ENCODE results near the gene SGIP1.

DNA sequence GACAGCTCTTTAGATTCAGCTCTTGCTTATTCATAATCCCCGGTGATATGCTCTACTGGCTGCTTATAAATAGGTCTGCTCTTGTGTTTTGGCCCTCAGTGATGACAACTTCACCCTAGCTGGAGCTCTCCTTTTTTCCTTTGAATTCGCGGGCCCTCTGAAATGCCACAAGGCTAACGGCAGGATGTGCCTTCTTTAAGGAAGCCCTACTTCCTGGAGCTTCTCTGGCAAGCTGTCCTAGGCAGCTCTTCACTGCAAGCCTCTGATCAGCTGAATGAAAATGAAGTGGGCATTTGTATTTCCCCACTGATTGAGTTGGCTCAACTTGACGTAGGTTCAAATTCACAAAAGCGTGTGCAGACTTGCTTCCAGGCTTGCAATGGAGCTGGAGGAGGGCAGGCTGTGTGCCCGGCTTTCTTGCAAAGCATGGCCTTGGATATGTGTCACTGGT lies 22.2 kb downstream of the SGIP1 start:
- TF ChIP-seq, protein P1, sequence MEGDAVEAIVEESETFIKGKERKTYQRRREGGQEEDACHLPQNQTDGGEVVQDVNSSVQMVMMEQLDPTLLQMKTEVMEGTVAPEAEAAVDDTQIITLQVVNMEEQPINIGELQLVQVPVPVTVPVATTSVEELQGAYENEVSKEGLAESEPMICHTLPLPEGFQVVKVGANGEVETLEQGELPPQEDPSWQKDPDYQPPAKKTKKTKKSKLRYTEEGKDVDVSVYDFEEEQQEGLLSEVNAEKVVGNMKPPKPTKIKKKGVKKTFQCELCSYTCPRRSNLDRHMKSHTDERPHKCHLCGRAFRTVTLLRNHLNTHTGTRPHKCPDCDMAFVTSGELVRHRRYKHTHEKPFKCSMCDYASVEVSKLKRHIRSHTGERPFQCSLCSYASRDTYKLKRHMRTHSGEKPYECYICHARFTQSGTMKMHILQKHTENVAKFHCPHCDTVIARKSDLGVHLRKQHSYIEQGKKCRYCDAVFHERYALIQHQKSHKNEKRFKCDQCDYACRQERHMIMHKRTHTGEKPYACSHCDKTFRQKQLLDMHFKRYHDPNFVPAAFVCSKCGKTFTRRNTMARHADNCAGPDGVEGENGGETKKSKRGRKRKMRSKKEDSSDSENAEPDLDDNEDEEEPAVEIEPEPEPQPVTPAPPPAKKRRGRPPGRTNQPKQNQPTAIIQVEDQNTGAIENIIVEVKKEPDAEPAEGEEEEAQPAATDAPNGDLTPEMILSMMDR (conservative IDR thresholded peaks at IDR 0.05; ENCODE audit: low read depth in 2 of 2) = no peak
- TF ChIP-seq EZH2phosphoT487 (IDR thresholded peaks at IDR 0.05; ENCODE audit: unreplicated experiment) = no peak
- TF ChIP-seq CREB1 (CRISPR knock-in tag; IDR thresholded peaks at IDR 0.05; ENCODE audit: low read depth) = no peak
- TF ChIP-seq POLR2AphosphoS5 (IDR thresholded peaks at IDR 0.05; ENCODE audit: low read depth) = no peak
- no peak for TF ChIP-seq JUNB (IDR thresholded peaks at IDR 0.05; ENCODE audit: unreplicated experiment)
- TF ChIP-seq, protein P2, sequence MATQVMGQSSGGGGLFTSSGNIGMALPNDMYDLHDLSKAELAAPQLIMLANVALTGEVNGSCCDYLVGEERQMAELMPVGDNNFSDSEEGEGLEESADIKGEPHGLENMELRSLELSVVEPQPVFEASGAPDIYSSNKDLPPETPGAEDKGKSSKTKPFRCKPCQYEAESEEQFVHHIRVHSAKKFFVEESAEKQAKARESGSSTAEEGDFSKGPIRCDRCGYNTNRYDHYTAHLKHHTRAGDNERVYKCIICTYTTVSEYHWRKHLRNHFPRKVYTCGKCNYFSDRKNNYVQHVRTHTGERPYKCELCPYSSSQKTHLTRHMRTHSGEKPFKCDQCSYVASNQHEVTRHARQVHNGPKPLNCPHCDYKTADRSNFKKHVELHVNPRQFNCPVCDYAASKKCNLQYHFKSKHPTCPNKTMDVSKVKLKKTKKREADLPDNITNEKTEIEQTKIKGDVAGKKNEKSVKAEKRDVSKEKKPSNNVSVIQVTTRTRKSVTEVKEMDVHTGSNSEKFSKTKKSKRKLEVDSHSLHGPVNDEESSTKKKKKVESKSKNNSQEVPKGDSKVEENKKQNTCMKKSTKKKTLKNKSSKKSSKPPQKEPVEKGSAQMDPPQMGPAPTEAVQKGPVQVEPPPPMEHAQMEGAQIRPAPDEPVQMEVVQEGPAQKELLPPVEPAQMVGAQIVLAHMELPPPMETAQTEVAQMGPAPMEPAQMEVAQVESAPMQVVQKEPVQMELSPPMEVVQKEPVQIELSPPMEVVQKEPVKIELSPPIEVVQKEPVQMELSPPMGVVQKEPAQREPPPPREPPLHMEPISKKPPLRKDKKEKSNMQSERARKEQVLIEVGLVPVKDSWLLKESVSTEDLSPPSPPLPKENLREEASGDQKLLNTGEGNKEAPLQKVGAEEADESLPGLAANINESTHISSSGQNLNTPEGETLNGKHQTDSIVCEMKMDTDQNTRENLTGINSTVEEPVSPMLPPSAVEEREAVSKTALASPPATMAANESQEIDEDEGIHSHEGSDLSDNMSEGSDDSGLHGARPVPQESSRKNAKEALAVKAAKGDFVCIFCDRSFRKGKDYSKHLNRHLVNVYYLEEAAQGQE (IDR thresholded peaks at IDR 0.05; ENCODE audit: unreplicated experiment) = no peak
- TF ChIP-seq EZH2 (IDR thresholded peaks at IDR 0.05; ENCODE audit: low read depth, unreplicated experiment) = no peak

All from GM23338 (cell line).